Left renal cortex interstitium (tissue), 4 donors: ENCODE results near the gene HNRNPA1L2. TPM values are rescaled to one million over a fixed set of nuclear protein-coding genes. Genes with fewer than 3 reads are reported as not detected.
"Not testable (repeated sequence)": the region's sequence is repeated elsewhere in the genome, so short reads cannot be mapped to it uniquely, and the experiment has no call there.

Experiments
- DNase-seq, 4 donors: peaks; one replicate each; pipeline ENCODE4 v3.0.0-alpha.2; 2013; ENCODE audit warnings: low read depth in 4 of 4, low spot score in 2 of 4, missing footprints in 1 of 4
- polyA plus RNA-seq, 4 donors: library from polyadenylated mRNA; unstranded; fragments of 120-200 nt; gene quantifications; one replicate each; pipeline ENCODE4 v1.2.1, GENCODE V29; 2013; ENCODE audit not compliant: insufficient read length in 4 of 4

HNRNPA1L2 gene
- polyA plus RNA-seq, 4 donors, result 20.1 to 25.8 (median 21.4) TPM

DNA sequence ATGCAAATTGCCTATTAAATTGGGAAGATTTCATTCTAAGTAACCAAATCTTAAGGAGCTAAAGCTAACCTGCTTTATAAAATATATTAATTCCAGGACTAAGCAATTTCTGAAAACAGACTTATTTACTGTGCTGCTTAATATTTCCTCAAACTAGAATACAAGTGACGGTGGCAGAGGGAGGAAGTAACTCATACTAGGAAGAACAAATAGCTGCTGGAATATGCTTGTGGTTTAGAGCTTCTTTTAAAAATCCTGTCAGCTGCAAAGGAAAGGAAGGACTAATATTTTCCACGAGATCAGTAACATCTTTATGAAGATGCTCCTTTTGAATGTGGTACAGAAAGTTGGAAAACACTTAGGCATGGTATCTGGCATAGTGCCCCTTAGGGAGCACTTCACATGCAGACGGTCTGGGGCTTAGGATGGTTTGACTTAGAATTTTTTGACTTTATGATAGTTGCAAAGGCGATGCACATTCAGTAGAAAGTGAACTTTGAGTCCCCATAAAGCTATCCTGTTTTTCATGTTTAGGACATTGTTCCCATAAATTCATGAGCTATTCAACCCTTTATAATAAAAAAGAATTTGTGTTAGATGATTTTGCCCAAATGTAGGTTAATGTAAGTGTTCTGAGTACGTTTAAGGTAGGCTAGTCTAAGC, 3.4 kb upstream of the HNRNPA1L2 start:
- DNase-seq, result no peak

DNA sequence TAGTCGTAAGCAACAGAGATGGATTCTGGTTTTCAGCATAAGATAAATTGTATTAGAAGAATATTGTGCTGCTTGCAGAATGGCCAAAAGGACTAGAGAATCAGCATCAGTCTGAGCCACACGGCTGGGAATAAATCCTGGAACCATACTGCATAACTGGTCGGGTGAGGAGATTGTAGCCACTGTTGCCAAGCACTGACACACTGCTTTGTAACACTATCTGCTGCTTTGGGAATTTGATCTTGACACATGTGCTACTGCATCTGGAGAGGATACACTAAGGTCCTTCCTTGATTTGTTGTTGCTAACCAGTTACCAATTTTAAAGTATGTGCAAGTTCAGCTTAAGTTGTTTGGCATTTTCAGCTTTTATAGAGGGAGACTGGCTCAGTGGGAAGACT, 1.9 kb downstream of the HNRNPA1L2 start:
- no peak for DNase-seq

DNA sequence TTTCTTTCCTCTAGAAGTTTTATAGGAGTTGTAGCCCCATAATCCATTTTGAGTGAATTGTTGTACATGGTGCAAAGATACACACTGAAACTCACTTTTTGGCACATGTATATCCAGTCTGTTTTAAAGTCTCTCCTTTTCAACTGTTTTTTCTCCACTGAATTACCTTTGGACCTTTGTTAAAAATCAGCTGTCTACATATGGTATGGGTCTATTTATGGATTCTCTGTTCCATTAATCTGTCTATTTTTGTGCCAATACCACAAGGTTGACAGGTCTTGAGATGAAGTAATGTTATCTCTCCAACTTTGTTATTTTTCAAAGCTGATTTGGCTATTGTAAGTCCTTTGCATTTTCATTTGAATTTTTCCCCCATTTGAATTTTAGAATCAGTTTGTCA, 4.7 kb downstream of the HNRNPA1L2 start:
- no peak for DNase-seq

DNA sequence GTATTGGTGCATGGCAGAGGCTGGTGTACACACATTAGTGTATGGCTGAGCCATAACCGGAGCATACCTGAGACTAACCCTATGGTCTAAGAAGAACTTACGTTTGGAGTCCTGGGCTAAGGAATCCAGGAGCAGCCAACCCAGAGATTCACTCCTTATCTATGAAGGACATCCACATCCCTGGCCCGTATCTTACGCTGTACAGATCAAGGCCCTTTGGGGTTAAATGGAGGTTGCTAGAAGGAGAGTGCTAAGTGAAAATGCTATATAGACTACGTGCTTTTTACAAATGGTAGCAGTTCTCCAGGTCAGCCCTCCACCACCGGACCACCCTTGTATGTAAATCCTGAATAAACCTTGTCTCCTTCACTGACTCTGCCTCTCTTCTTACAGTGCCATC, 8.5 kb downstream of the HNRNPA1L2 start:
- no peak for DNase-seq

DNA sequence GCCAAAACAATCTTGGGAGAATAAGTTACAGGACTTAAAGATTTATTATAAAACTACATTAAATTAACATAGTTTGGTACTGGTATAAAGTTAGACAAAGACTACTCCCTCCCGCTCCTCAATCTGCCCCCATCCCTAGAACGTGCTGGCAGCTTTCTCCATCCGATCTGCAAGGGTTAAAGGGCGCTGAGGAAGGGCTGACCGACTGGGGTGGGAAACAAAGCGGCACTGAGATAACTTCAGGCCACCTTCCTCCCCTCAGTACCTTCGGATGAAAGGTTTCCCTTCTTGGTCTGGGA, 9.6 kb downstream of the HNRNPA1L2 start:
- DNase-seq, result peak in 1 of 4 donors; percentile 94

DNA sequence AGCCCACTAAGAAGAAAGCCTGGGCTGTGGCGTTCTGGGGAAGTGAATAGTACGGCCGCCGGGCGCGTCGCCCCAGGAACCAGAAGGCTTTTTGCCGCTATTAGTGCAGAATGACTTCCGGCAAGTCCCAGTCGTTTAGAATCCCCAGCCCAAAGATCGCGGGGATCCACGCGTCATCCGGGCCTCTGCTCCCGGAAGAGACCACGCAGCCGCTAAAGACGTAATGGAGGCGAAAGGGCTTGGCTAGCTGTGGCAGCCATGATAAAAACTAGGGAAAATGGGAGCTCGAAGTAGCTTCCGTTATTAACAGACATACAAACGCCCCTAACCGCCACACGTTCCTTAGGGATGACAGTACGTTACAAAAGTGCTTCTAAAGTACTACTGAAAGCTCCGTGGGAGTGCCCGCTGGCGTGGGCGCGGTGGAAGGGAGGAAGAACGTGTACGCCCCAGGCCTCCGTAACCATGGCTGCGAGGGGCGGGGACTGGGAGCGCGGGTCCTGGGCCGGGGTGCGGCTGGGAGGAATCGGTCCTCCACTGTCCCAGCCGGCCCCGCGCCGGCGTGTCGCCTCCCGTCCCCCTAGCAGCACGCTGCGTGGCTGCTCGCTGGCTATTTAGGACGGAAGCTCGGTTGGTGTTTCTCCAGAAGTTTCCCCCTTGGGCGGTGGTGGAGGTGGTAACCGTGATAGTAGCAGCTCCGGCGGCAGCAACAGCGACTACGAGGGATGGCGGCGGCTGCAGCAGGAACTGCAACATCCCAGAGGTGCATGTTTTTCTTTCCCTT, 10.2 kb downstream of the HNRNPA1L2 start, which contains the start of gene SUGT1:
TSS of gene SUGT1 (plus strand) at position 641 of the 784 bp plus-strand sequence. CDS start at position 726, 85 bp downstream.
- DNase-seq, result peak; percentile 96 to 99 (median 96)

DNA sequence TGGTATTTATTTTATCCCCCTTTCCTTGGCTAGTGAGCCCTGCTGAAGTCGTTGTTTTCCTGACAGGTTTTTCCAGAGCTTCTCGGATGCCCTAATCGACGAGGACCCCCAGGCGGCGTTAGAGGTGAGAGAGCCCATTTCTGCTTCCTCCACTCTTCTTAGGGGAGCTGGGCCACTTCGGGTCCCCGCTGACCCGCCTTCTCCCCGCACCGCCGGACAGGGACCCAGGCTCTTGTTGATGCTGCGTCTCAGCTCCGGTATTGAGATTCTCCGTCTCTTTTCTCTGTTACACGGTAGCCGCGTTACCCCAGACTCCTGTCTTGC, 10.7 kb downstream of the HNRNPA1L2 start:
- no peak for DNase-seq

DNA sequence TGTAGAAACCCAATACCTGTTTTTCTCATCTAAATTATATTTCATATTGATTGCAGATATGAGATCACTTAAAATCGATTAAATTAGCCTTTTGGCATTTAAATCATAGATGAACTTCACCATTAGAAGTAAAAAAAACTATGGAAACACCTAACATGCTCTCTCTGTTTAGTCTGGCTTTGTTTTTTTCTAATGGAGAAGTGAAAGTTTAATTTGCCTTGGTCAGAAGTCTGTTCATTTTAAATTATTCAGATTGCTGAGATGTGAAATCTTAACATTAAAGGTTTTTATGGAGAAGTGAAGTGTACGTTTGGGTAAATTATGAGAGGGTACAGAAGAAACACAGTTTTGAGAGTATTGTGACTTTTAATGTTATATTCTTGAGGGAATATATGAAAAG, 17.1 kb downstream of the HNRNPA1L2 start:
- DNase-seq, result no peak

DNA sequence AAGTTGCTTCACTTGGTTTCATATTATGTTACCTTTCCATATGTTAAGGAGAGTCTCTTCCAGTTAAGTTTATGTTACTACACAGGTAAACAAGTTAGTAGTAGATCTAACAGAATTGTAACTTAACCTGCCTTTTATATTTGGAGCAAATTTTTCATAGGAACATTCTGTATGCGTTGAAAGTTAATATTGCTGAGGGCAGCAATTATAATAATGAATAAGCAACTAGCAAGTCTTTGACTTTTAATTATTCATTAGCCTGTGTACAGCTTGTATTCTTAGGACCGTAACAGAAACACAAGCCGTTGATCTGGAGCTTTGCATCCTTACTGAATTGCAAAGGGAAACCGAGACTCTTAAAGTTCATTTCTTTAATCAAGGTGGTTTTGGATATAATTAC, 22.0 kb downstream of the HNRNPA1L2 start:
- DNase-seq, result no peak

DNA sequence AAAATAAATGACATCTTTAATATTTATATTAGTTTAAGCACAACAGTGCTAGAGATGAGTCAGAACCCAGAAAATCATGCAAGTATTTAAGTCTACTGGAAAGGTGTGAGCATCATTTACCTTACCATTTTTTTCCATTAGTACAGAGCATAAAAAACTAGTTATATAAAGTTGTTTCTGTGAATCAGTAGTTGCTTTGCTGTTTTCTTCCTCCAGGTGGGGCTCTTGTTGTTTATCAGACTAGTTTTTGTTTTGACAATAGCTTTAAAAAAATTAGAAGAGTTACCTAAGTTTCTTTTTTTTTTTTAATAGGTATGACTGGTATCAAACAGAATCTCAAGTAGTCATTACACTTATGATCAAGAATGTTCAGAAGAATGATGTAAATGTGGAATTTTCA, 23.1 kb downstream of the HNRNPA1L2 start:
- no peak for DNase-seq

DNA sequence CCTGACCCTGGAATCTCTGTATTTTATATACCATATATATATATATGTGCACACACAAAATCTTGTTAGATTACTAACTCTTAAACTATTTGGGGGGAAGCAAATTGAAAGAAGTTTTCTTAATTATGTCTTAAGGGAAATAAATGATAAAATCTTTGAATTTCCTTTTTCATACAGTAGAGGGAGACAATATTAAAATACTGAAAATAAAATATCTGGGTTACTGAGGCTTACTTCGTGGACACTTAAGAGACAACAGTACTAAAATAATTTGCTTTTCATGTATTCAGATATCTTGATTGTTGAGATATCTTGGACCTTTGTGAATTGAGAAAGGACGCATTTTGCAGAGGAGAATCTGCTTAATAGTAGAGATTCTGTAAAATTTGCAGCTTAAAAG, 27.4 kb downstream of the HNRNPA1L2 start:
- no peak for DNase-seq

DNA sequence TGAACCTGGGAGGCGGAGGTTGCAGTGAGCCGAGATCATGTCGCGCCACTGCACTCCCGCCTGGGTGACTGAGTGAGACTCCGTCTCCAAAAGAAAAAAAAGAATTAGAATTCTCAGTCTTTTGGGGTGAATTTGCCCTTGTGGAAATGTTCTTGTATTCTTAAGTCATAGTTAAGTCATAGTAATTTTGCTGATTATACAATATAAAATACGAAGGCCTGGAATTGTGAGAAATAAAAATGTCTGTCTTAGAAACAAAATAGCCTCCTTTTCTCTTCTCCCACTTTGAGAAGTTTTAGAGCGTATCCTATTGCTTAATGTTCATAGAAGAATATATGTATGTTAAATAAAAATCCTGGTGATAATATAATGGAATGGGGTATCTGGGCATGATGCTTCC, 28.5 kb downstream of the HNRNPA1L2 start:
- DNase-seq, result no peak

DNA sequence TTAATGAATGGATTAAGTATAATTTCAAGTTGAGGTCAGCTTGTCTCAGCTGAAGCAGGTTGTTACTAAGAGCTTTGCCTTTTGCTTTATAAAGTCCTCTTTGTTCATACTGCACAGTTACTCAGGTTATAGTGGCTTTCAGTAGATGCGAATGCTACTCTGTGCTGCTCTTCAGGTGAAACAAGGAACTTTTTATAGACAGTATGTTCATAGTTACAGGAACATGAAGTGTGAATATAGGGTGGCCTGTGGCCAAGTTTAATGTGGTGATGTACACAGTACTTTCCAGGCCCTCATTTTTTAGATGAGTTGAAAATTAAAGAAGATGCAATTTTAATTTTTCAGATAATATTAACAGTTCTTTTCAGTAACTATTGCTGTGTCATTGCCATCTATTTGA, 31.2 kb downstream of the HNRNPA1L2 start:
- no peak for DNase-seq

DNA sequence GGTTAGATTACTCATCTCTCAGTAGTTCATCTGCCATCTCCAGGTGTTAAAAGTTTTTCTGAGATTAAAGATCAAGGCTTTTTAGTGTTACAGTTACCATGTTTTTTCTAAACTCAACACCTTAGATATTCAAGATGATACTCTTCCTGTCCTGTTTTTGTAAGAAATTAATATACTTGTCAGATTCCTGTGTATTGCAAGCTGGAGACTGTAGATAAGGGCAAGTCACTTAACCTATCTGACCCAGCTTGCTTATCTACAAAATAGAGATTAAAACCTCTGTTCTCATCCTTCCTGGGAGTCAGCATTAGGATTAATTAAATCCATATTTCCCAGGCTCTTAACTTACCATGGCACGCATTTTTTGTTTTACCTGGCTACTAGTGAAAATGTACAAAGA, 35.6 kb downstream of the HNRNPA1L2 start:
- DNase-seq, result no peak

DNA sequence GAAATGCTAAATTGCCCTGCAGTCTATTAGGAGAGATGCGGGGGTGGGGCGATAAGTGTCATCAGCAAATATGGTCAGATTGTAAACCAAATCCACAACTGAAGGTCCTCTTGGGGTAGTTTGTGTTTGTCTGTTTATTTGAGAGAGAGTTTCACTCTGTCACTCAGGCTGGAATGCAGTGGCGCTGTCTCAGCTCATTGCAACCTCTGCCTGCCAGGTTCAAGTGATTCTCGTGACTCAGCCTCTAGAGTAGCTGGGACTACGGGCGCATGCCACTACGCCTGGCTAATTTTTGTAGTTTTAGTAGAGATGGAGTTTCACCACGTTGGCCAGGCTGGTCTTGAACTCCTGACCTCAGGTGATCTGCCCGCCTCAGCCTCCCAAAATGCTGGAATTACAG, 43.6 kb downstream of the HNRNPA1L2 start:
- not testable (repeated sequence) for DNase-seq

DNA sequence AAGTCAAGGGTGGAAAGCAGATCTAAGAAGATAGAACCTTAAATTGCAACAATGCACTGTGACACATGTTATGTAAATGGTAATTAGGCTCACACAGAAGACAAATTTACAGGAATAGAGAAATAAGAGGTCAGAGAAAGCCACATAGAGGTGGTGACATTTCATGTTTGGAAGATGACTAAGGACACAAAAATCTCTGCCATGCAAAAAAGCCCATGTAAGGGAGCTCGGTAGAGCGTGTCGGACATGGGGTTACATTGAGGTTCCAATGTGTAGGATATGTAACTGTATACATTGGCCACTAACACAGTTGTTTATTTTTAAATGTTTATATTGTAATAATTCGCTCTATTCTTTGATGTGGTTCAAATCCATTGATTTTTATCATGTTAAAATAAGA, 44.1 kb downstream of the HNRNPA1L2 start:
- DNase-seq, result no peak

Other genes with a start within 250 kb of the HNRNPA1L2 start
- gene THSD1, start 236.3 kb upstream of the HNRNPA1L2 start, polyA plus RNA-seq, result 1 to 10 TPM; 6.4 to 8.3 (median 7.9) TPM
- 10 to 100 TPM; 46.6 to 71.2 (median 52.8) TPM for gene VPS36, start 191.8 kb upstream of the HNRNPA1L2 start, polyA plus RNA-seq
- 10 to 100 TPM; 48.2 to 59.1 (median 52.5) TPM for gene CKAP2, start 187.0 kb upstream of the HNRNPA1L2 start, polyA plus RNA-seq
- 10 to 100 TPM; 47.5 to 62.5 (median 51.3) TPM for gene SUGT1, start 10.4 kb downstream of the HNRNPA1L2 start, polyA plus RNA-seq
- 1 to 10 TPM in 1 of 4 donors, under 1 TPM in 3; 0.58 to 1.3 (median 0.87) TPM for gene CNMD, start 97.4 kb downstream of the HNRNPA1L2 start, polyA plus RNA-seq
- under 1 TPM in 2 of 4 donors, not detected in 2; 0.09 to 0.18 TPM for gene PCDH8, start 206.2 kb downstream of the HNRNPA1L2 start, polyA plus RNA-seq